Activated CD8-positive, alpha-beta memory T cell treated with anti-CD3 and anti-CD28 coated beads, Interleukin-2, amount 50 U/mL, for 24 hours (primary cell): ENCODE measurements around the gene FGFRL1.
"Not testable (repeated sequence)": the region's sequence is repeated elsewhere in the genome, so short reads cannot be mapped to it uniquely, and the experiment has no call there.

Experiments
- DNase-seq: peaks from one replicate; pipeline ENCODE4 v3.0.0-alpha.2; 2020; ENCODE audit errors: extremely low read depth

Gene FGFRL1

DNA sequence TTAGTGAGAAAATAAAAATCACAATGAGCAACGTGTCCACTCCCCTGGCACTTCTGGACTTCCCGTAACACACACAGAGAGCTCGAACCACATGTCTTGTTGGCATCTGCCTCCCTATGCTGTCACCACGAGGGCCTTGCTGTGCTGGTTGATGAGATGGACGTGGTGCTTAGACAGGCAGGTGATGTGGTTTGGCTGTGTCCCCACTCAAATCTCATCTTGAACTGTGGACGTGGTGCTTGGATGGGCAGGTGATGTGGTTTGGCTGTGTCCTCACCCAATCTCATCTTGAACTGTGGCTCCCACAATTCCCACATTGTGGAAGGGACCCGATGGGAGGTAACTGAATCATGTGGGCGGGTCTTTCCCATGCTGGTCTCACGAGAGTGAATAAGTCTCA, 40.0 kb downstream of the FGFRL1 start:
- DNase-seq, result no peak

DNA sequence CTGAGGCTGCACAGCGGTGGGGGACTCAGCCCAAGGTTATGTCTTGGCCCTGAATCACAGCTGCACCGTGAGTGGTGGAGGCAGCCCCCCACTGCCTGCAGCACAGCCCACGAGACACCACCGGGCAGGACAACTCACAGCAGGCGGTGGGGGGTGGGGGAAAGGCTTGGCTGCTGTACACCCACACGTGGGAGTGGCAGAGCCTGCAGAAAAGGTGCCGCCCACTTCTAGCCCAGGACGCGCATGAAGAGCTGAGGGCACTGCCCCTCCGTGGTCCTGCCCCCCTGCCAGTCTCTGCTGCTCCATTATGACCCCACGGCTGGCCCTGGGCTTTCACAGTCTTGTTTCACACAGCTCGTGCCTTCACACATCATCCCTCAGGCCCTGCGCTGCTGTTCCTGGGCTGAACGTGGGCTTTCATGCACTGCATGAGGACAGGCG, 40.8 kb downstream of the FGFRL1 start:
- no peak for DNase-seq

DNA sequence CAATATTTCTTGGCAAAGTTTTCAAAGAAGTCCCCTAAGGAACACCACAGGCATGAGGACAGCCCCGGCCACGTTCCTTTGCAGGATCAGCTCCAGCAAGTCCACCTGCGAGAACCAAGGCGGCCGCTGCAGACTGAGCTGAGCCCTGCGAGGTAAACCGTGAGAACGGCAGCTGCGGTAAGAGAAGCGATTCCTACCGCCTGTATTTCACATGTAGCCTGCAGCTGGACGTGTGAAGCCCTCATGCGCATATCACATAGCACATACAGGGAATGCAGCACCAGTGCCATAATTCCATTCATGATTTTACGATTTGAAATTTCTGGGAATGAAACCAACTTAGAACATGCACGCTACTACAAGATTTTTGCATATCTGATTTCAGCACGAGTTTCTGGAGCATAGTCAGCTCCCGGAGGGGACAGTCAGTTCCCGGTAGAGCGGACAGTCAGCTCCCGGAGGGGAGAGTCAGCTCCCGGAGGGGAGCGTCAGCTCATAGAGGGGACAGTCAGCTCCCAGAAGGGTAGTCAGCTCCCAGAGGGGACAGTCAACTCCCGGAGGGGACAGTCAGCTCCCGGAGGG, 41.7 kb downstream of the FGFRL1 start:
- no peak for DNase-seq

DNA sequence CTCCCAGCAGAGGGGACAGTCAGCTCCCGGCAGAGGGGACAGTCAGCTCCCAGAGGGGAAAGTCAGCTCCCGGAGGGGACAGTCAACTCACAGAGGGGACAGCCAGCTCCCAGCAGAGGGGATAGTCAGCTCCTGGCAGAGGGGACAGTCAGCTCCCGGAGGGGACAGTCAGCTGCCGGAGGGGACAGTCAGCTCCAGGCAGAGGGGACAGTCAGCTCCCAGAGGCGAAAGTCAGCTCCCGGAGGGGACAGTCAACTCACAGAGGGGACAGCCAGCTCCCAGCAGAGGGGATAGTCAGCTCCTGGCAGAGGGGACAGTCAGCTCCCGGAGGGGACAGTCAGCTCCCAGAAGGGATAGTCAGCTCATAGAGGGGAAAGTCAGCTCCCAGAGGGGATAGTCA, 42.5 kb downstream of the FGFRL1 start:
- DNase-seq, result not testable (repeated sequence)

DNA sequence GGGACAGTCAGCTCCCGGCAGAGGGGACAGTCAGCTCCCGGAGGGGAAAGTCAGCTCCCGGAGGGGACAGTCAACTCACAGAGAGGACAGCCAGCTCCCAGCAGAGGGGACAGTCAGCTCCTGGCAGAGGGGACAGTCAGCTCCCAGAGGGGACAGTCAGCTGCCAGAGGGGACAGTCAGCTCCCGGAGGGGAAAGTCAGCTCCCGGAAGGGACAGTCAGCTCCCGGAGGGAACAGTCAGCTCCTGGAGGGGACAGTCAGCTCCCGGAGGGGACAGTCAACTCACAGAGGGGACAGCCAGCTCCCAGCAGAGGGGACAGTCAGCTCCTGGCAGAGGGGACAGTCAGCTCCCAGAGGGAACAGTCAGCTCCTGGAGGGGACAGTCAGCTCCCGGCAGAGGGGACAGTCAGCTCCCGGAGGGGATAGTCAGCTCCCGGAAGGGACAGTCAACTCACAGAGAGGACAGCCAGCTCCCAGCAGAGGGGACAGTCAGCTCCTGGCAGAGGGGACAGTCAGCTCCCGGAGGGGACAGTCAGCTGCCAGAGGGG, 43.3 kb downstream of the FGFRL1 start:
- DNase-seq, result not testable (repeated sequence)

DNA sequence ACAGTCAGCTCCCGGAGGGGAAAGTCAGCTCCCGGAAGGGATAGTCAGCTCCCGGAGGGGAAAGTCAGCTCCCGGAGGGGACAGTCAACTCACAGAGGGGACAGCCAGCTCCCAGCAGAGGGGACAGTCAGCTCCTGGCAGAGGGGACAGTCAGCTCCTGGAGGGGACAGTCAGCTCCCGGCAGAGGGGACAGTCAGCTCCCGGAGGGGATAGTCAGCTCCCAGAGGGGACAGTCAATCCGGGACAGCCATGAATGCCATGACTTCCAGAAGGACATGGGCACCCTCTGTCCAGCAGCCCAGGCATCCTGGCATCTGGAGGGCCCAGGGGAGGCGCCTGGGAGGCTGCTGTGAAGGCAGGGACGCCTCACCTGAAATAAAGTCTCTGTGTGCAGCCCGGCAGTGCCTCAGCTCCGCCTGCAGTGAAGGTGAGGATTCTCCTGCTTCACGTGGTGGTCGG, 43.8 kb downstream of the FGFRL1 start:
- not testable (repeated sequence) for DNase-seq

DNA sequence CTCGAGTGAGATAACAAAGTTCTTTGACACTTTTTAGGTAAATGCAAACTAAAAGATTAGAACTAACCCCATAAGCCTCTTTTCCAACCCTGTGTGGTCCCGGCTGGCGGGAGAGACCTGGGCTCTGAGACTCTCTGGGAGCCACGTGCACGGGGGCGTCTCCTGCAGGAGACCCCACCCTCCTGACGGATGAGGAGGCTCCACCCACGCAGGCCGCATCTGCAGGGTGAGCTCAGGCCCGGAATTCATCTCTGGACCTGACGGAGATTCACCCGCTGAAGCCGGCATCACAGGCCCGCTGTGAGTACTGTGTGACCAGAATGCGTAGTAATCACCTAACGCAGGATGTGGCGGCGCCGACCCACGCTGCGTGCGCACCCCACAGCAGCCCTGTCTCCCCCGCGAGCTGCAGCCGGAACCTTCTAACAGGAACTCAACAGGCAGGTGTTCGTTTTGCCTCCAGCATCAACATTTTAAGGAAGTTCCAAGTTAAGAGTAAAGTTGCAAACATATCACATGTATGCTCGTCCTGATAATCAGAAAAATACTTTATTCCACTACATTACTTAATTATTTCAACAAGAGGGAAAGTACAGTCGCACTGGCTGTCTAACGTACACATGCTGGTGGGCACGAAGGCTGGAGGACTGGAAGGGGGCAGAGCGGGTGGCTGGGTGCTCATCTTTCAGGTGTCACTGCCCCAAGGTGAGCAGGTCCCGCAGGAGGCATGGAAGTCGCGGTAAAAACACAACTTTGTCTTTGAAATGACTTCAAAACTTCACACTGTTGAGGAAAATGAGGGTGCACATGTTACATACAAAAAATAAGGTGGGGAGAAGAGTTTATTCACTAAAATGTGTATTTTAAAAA, 44.5 kb downstream of the FGFRL1 start:
- DNase-seq, result peak; percentile 59

DNA sequence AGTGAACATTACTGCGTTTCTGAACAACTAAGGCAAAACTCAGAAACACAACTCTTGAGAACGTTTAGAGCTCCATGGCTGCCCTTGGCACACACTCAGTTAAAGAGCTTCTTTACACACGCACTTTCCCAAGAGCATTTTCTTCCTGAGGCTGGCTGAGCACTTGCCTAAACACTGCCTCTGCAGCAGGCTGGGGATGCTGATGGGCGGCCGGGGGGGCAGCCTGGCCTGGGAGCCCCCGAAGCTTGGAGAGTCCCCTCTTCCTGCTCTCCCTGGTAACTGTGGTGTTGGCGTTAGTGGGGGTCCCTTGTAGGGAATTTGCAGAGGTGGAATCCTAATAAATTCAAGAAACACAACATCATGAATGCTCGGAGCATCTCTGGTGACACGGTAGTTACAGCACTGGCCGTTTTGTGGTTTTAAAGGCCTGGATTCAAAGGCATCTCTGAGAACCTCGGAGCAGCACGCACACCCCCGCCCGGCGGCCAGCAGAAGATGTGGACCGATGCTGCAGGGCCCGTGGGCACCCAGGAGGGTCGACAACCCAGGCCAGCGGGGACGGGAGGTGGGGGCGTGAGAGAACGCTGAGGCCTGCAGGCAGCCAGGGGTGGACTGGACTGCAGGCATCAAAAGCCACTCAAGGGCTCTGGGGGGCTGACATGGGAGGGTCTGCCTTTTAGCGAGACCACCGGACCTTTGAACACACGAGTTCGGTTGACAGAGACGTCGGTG, 45.4 kb downstream of the FGFRL1 start:
- no peak for DNase-seq

DNA sequence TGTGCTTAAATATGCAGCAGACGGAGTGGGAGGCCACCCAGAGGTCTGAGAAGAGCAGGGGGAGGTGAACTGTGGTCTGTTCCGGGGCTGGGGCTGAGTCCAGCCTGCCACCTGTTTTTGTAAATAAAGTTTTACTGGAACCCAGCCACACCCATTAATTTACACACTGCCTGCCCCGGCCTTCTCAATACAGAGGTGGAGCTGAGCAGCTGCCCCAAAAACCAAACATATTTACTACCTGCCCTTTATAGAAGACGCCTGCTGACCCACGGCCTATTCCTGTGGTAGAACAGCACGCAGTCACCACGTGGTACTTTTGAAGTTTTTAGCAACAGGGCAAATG, 45.9 kb downstream of the FGFRL1 start:
- DNase-seq, result no peak

DNA sequence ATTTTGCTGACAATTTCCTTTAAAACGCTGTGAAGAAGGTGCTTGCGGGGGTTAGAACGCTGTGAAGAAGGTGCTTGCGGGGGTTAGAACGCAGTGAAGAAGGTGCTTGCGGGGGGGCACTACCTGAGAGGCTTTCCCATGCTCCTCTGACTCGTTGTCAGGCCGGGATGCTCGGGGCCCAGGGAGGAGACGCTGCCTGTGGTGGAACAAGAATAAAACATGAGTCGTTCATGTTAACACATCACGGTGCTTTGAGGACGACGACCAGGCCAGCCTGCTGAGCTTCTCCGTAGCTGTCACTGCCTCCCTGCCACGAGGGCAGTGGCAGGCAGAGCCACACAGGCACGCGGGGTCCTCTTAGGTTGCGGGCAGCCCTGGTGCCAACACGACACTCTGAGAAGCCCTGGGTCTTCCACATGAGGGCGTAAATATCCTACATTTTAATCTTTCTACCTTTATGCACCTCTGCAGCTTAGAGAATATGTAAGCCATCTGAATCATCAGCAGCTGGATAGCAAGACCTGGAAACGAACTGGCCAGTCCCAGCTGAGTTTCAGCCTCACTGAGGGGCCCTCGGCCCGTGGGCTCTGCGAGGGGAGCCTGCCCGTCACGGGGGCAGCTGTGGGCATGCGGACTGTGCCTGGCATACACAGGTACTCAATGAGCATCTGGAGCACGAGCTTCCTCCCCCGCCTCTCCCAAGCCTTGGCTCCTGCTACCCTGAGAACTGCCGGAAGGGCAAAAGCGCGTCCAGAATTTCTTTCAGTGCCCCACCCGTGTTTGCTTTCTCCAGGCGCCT, 47.0 kb downstream of the FGFRL1 start:
- DNase-seq, result no peak

DNA sequence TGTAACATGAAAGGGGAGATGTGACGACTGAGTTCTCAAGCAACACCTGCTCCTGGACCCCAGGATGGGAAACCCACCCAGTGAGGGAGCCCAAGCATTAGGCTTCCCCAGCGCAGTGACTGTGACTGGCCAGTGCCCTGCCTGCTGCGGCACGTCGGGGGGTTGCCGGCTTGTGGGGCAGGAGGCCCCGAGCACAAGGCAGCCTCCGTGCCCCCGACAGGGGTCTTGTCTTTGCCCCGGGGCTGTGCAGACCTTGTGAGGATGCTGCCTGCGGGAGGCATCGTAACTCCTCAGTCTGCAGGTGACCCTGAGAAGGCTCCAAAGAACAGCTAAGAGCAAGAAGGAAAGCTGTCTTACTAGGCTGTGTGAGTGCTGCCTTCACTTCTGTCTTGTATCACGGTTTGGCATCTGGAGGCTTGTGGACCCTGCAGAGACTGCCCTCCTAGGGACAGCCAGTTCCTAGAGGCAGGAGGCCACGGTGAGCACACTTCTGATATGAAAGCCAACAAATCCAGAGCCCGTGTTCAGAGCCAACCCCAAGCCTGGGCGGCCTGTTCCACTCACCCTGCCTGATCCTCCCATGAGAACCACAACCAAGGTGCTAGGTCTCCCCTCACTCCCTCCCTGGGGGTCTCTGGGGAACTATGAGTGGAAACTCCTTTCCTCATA, 47.7 kb downstream of the FGFRL1 start:
- DNase-seq, result no peak

DNA sequence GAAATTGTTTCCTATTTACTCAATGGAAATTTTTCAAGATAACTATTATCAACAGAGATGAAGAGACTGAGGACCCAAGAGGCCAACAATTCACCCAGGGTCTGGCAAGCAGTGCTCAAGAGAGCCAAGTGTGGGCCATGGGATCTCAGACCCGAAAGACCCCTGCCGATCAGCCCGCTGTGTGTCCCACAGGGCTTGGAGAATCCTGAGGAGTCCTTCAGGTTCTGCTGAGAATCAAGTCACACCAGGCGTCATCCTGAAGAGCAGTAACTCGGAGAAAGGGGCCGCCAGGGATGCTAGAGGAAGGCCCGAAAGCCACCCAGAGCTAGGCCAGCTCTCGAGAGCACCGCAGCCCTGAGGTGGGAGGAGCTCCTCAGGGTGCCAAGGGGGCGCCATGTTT, 48.7 kb downstream of the FGFRL1 start:
- DNase-seq, result no peak

DNA sequence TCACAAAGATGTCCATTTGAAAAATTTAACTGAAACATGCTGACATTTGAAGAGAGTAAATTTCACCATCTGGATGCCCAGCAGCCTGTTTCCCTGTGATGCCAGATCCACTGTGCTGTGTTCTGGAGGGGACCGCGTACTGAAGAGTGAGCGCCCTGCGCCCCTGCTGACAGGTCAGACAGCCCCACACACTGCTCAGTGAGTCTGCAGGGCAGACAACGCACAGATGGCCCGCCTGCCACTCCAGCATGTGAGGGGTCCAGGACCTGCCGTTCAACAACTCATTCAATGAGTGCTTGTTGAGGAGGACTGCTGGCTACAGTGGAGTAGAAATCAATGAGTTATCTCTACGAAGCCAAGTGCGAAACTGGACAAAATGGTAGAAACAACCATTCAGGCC, 49.2 kb downstream of the FGFRL1 start:
- no peak for DNase-seq

DNA sequence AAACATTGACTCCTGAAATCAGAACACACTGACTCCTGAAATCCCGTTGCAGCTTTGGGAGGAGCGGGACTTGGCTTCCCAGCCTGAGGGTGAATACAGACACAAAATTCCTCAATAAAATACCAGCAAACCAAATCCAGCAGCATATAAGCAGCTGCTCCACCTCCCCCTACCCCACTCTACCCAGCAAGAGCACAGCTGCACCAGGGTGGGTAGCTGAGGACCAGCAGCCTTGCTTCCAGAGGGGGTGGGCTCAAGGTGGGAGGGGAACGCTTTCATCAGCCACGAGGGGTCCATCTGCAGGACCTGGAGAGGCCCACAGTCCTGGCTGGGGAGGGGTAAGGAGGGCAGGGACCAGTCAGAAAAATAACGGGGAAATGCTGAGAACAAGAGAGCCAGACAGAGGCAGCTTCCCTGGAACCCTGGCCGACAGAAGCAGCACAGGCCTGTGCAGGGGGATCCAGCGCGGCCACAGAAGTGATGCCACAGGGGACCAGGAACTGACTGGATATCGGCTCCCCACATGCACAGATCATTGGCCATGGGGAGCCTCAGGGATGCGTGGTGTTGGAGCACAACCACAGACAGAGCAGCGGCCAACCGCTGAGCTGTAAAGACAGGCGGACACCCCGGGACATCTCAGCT, 49.8 kb downstream of the FGFRL1 start:
- no peak for DNase-seq

DNA sequence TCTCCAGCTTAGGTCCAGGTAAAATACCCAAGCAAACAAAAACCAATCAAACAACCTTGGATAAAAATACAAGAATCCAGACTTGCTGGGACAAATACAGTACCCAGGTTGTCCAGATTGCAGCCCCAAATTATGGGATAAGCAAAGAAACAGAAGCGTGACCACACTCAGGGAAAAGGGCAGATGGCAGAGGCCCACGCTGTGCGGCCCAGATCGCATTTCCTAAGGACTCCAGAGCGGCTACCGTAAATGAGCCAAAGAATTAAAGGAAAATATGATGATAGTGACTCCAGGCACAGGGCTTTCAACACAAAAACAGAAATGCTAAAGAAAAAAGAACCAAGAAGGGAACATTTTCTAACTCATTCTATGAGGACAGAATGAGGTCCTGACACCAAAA, 50.3 kb downstream of the FGFRL1 start:
- no peak for DNase-seq

DNA sequence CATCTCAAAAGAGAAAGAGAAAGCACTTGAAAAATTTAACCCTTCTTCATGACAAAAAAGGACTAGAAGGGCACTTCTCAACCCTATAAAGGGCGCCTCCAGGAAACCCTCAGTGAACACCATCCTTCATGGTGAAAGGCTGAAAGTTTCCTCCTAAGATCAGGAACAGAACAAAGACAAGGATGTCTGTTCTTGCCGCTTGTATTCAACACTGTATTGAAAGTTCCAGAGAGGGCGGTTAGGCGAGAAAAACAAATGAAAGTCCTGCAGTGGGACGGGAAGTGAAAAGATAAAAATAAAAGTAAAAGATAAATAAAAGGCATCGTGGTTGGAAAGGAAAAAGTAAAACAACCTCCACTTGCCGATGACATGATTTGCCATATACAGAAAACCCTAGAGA, 51.0 kb downstream of the FGFRL1 start:
- DNase-seq, result no peak

DNA sequence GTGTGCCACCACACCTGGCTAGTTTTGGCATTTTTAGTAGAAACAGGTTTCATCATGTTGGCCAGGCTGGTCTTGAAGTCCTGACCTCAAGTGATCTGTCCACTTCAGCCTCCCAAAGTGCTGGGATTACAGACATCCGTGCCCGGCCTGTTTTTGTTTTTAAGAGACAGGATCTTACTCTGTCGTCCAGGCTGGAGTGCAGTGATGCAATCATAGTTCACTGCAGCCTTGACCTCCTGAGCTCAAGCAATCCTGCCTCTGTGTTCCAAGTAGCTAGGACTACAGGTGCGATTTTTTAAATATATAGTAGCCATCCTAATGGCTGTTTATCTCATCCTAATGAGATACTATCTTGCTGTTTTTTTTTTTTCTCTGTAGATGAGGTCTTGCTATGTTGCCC, 54.3 kb downstream of the FGFRL1 start:
- no peak for DNase-seq

DNA sequence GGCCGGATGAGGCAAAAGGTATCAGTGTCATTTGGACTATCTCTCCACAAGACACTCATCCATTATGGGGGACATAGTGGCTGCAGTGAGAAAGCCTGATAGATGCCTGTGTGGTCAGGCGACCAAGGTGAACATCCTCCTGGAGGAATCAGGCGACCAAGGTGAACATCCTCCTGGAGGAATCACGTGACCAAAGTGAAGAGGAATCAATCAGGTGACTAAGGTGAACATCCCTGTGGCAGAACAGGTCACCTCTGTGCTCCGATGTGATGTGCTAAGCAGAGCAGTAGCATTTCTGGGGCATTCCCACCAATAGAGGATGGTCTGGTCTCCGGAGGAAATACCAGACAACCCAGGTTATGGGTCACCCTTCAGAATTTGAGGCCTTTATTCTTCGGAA, 58.0 kb downstream of the FGFRL1 start:
- DNase-seq, result no peak

DNA sequence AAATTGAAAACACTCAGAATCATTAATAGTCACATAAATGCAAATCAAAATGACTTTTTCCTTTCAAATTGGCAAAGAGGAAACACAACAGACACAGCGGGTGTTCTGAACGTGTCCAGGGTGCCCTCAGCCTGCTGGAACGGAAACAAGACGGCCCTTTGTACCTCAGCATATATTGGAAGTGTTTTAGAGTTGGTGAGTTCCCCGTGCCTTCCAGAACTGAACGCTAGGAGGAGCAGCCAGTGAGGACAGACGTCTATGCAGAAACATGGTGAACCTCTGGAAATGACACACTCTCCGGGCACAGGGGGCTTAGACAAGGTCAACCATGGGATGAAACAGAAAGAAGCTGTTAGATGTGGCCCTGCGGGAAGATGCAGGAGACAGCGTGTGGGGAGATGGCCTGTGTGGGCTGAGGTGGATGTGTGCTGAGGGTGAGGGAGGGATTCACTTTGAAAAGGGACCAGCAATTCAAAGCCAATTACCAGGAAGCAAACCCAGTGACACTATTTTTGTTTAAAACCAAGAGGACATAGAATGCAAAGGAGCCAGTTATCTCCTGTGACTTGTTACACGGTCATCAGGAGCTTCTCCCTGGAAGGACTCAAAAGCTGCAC, 61.5 kb downstream of the FGFRL1 start:
- no peak for DNase-seq

DNA sequence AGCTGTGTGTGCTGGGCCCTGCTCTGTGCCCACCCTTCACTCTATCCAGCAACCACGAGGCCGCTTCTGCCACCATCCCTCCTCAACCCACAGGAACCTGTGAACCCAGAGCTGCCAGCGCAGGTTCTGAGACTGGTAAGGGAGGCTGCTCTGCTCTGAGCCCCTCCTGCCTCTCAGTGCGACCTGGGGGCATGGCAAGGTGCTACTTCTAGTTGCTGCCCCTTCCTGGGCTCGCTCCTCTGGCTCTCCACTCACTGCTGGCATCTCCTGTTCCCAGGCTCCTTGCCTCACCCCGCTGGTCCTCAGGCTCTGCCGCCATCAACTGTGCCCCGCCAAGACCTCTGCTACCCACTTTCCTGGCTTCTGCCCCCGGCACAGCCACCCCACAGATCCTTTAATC, 62.7 kb downstream of the FGFRL1 start:
- no peak for DNase-seq
